Astrocyte (in vitro differentiated cells and primary cell): Measurements from ENCODE around the gene PTPRN.

ENCODE experiments used
- EZH2 ChIP-seq: IDR thresholded peaks from 2 replicates; pipeline ENCODE4 v1.6.1; 2012; ENCODE audit warnings: mild to moderate bottlenecking, low read length, inconsistent platforms; ENCODE audit not compliant: insufficient read depth
- TF ChIP-seq, protein P1 (sequence below): IDR thresholded peaks from 2 replicates; pipeline ENCODE4 v1.5.1; 2011; ENCODE audit warnings: low read depth, mild to moderate bottlenecking, inconsistent platforms, low read length, moderate library complexity; ENCODE audit not compliant: insufficient read depth

- TF ChIP-seq, protein P1, sequence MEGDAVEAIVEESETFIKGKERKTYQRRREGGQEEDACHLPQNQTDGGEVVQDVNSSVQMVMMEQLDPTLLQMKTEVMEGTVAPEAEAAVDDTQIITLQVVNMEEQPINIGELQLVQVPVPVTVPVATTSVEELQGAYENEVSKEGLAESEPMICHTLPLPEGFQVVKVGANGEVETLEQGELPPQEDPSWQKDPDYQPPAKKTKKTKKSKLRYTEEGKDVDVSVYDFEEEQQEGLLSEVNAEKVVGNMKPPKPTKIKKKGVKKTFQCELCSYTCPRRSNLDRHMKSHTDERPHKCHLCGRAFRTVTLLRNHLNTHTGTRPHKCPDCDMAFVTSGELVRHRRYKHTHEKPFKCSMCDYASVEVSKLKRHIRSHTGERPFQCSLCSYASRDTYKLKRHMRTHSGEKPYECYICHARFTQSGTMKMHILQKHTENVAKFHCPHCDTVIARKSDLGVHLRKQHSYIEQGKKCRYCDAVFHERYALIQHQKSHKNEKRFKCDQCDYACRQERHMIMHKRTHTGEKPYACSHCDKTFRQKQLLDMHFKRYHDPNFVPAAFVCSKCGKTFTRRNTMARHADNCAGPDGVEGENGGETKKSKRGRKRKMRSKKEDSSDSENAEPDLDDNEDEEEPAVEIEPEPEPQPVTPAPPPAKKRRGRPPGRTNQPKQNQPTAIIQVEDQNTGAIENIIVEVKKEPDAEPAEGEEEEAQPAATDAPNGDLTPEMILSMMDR: no peak
- peak; percentile 21 for TF ChIP-seq EZH2
These were observed 56.1 kb downstream of the PTPRN start, which contains the start of gene TUBA4B for GRCh38 chr2:219252900-219253752.
